Erythroblast (primary cell): Measurements from ENCODE around the gene LRRK2.

Experiments used
- GATA1 ChIP-seq: IDR thresholded peaks from 2 replicates; pipeline ENCODE4 v1.6.1; 2011; ENCODE audit warnings: low read depth, mild to moderate bottlenecking, control low read depth, low read length, moderate library complexity
- POLR2A ChIP-seq: IDR thresholded peaks from 2 replicates; pipeline ENCODE4 v1.6.1; 2011; ENCODE audit warnings: mild to moderate bottlenecking, low read length

- TF ChIP-seq POLR2A (no peak), GATA1 (no peak)
Observed at GRCh38 chr12:40236357-40236850, 11.6 kb downstream of the LRRK2 start.
